BJ (cell line): Measurements from ENCODE around the gene IL19. TPM values are rescaled to one million over a fixed set of nuclear protein-coding genes. Genes with fewer than 3 reads are reported as not detected.

Experiments
- CTCF ChIA-PET: fragments of 350-600 bp; formaldehyde crosslinking; extraction: SDS; loops from one replicate; lab custom pipeline; 2021; ENCODE audit warnings: antibody characterized with exemption, inconsistent platforms; lab: Yijun Ruan, JAX
- POLR2A ChIA-PET: fragments of 300-600 bp; sonication (Branson Sonifier 250); formaldehyde crosslinking; extraction: SDS; loops from one replicate; lab custom pipeline; 2021; ENCODE audit warnings: antibody characterized with exemption; lab: Charles Lee
- DNase-seq: peaks from one replicate; pipeline ENCODE4 v3.0.0-alpha.2; 2011; ENCODE audit warnings: low read depth
- H3K27me3 ChIP-seq: 2 replicates; pipeline ENCODE4 v1.6.0; 2011; ENCODE audit warnings: low read length; ENCODE audit not compliant: control insufficient read depth, insufficient read depth
- H3K36me3 ChIP-seq: 2 replicates; pipeline ENCODE4 v1.5.1; 2011; ENCODE audit warnings: low read length; ENCODE audit not compliant: control insufficient read depth, insufficient read depth
- H3K4me3 ChIP-seq: 2 replicates; pipeline ENCODE4 v1.5.1; 2011; ENCODE audit warnings: low read depth, mild to moderate bottlenecking, control low read depth, low read length
- polyA plus RNA-seq: library from polyadenylated mRNA; depleted of rRNA; stranded (reverse); fragments of >200 nt; gene quantifications from 2 replicates; pipeline ENCODE4 v1.2.3, GENCODE V29; 2011
- TF ChIP-seq, protein P1 (sequence below): IDR thresholded peaks from 2 replicates; pipeline ENCODE4 v1.5.1; 2011; ENCODE audit warnings: low read depth, mild to moderate bottlenecking, control low read depth, inconsistent platforms, low read length, moderate library complexity; ENCODE audit not compliant: insufficient read depth

Gene IL19
- polyA plus RNA-seq, 1 experiment: not detected

DNA sequence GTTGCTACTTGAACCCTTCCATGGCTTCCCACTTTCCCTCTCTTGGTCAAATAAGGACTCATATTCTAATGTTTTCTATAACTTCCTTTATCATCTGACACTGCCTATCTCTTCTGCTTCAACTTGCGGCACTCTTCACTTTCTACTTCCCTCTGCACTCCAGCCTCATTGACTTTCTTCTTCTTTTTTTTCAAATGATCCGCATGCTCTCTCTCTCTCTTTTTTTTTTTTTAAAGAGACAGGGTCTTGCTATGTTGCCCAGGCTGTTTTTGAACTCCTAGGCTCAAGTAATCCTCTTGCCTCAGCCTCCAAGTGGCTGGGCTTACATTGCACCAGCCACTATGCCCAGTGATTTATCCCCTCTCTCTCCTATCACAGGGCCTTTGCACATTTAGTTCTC is 9.1 kb downstream of the IL19 start:
- no peaks in the 10 kb centered on the region for H3K36me3 ChIP-seq
- POLR2A ChIA-PET: no interaction called here
- H3K4me3 ChIP-seq: no peak overlapping the region
- DNase-seq: no peak
- TF ChIP-seq, protein P1, sequence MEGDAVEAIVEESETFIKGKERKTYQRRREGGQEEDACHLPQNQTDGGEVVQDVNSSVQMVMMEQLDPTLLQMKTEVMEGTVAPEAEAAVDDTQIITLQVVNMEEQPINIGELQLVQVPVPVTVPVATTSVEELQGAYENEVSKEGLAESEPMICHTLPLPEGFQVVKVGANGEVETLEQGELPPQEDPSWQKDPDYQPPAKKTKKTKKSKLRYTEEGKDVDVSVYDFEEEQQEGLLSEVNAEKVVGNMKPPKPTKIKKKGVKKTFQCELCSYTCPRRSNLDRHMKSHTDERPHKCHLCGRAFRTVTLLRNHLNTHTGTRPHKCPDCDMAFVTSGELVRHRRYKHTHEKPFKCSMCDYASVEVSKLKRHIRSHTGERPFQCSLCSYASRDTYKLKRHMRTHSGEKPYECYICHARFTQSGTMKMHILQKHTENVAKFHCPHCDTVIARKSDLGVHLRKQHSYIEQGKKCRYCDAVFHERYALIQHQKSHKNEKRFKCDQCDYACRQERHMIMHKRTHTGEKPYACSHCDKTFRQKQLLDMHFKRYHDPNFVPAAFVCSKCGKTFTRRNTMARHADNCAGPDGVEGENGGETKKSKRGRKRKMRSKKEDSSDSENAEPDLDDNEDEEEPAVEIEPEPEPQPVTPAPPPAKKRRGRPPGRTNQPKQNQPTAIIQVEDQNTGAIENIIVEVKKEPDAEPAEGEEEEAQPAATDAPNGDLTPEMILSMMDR: no peak
- CTCF ChIA-PET: interaction anchor here (1.3 kb wide), 1 partner anchor 8 kb away, joined by 3 read pairs; no protein-coding TSS in a partner anchor
- peaks cover 3% of the 10 kb centered on the region for H3K27me3 ChIP-seq

DNA sequence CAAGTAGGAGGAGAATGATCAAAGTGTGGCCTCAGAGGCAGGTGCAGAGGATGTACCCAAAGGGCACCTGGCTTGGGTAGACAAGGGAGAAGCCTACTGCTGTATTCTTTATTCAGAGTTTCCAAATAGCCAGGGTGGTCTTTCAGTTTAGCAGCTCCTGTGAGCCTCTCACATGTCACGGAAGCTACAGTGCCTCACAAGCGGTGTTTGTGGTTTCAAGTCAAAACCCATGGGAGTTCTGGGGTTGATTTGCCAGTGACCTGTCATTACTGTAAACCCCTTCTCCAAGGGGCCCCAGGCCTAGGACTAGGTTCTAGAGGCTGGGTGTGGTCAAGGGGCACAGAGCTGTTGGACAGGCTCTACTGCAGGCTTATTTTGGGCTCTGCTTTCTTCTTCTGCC is 11.9 kb downstream of the IL19 start:
- TF ChIP-seq, protein P1: no peak
- DNase-seq: no peak
- ChIA-PET CTCF (no interaction called here), POLR2A (no interaction called here)
- Histone ChIP-seq H3K4me3 (no peak overlapping the region), H3K36me3 (no peaks in the 10 kb centered on the region), H3K27me3 (no peaks in the 10 kb centered on the region; the same call in none of the 2 replicates)

DNA sequence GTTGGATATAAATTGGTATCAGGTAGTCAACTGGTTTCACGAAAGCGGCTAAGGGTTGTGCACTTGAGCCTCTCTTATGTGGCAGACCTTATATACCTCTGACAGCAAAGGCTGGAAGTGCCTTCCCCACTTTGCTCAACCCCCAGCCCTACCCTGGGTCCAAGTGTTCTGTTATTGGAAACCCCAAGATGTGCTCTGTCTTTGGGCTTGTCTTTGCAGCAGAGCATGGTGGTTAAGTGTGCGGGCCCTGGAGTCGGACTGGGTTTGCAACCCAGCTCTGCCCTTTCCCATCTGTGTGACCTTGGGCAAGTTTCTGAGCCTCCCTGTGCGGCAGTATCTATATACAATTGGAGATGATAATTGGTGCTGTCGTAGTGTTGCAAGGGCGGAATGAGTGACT is 12.9 kb downstream of the IL19 start:
- CTCF ChIA-PET: no interaction called here
- TF ChIP-seq, protein P1: no peak
- no peaks in the 10 kb centered on the region for H3K36me3 ChIP-seq
- POLR2A ChIA-PET: no interaction called here
- DNase-seq: no peak
- no peak overlapping the region for H3K4me3 ChIP-seq
- no peaks in the 10 kb centered on the region; the same call in 1 of the 2 replicates for H3K27me3 ChIP-seq

DNA sequence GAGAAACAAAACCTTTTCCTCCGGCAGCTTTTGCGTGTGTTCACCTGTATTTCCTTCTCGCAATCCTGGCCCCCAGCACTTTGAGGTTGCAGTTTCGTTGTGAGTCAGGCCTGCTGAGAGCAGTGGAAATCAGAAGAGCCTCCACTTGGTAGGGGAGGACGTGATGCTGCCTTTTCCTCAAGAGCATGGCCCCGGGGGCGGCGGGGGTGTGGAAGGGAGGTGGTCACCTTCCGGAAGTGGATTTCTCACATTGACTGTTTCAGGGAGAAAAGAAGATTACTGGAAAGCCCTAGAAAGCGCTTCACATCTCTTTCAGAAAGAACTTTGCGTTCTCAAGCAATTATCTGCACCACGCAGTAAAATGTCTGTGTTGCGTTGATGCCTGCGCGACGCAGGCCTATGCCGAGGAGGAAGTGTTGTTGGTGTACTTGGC is 13.9 kb downstream of the IL19 start:
- Histone ChIP-seq H3K4me3 (no peak overlapping the region), H3K36me3 (no peaks in the 10 kb centered on the region), H3K27me3 (no peaks in the 10 kb centered on the region; the same call in 1 of the 2 replicates)
- ChIA-PET CTCF (no interaction called here), POLR2A (no interaction called here)
- DNase-seq: no peak
- TF ChIP-seq, protein P1: no peak

DNA sequence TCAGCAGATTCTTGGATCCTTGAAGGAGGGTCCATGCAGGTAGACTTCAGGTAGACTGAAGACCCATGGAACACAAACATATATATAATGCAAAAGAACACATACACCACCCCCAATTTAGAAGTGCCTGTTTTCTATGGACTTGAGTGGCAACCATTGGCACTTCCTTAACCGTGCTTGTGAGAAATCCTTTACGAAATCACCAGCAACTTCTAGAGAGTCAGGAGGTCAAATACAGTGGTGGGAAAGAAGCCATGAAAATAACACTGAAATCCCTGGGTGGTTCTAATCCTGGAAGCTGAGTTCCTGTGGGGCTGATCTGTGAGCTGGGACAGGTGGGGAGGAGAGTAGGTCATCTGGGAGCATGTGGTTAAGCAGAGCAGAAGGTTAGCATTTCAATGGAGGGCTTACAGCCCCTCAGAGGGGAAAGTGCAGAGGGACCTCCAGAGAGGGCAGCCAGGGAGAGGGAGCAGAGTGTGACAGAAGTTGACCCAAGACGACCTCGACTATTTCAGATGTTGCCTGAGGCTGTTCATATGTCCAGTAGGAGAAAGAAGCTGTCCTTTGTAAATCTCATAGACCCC is 14.7 kb downstream of the IL19 start:
- ChIA-PET CTCF (interaction anchor here (1.4 kb wide), 2 partner anchors 8 to 22 kb away, joined by 5 to 6 read pairs; no protein-coding TSS in a partner anchor), POLR2A (no interaction called here)
- Histone ChIP-seq H3K36me3 (no peaks in the 10 kb centered on the region), H3K27me3 (no peaks in the 10 kb centered on the region; the same call in 1 of the 2 replicates), H3K4me3 (no peak overlapping the region)
- no peak for DNase-seq
- TF ChIP-seq, protein P1: no peak
